Stimulated activated CD8-positive, alpha-beta memory T cell treated with anti-CD3 and anti-CD28 coated beads, Interleukin-4, amount 100 ng/mL, for 4 hours (primary cell): ENCODE data around the gene RUFY1.
A peak's percentile ranks its signal among the peaks of the same experiment; 100 is the strongest.
"Not testable (repeated sequence)": the region's sequence is repeated elsewhere in the genome, so short reads cannot be mapped to it uniquely, and the experiment has no call there.

Experiments used
- DNase-seq, 2 donors: peaks; one replicate each; pipeline ENCODE4 v3.0.0-alpha.2; 2020; ENCODE audit warnings: low read depth in 2 of 2, low spot score in 1 of 2

RUFY1 gene

GRCh38 chr5:179550511-179551342, at the start of gene RUFY1:
Gene RUFY1, plus strand, starts transcription at chr5:179550554. Its CDS starts 16 bp downstream, at chr5:179550570.
- peak; percentile 53 to 56 for DNase-seq

- not testable (repeated sequence) for DNase-seq
These were observed 48.4 kb upstream of the RUFY1 start for GRCh38 chr5:179501997-179502396.

- not testable (repeated sequence) for DNase-seq
These were observed 47.9 kb upstream of the RUFY1 start for GRCh38 chr5:179502420-179502819.

DNA sequence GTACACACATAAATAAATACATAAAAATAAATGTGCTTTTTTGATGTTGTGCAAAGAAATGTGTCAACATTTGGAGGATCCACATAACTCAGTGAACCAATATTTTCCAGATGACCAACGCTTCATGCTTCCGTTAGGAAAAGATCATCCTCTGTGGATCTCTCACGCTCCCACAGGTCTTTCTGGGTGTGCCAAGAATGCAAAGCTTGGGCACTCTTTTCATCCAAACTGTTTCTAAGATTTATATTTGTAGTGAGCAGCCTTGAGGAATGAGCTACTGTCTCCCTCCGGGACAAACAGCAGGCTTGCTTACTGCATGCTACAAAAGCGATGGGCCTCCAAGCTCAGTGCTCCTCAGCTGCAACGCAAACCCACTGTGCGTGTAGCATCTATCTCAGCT, 46.2 kb upstream of the RUFY1 start:
- no peak for DNase-seq

DNA sequence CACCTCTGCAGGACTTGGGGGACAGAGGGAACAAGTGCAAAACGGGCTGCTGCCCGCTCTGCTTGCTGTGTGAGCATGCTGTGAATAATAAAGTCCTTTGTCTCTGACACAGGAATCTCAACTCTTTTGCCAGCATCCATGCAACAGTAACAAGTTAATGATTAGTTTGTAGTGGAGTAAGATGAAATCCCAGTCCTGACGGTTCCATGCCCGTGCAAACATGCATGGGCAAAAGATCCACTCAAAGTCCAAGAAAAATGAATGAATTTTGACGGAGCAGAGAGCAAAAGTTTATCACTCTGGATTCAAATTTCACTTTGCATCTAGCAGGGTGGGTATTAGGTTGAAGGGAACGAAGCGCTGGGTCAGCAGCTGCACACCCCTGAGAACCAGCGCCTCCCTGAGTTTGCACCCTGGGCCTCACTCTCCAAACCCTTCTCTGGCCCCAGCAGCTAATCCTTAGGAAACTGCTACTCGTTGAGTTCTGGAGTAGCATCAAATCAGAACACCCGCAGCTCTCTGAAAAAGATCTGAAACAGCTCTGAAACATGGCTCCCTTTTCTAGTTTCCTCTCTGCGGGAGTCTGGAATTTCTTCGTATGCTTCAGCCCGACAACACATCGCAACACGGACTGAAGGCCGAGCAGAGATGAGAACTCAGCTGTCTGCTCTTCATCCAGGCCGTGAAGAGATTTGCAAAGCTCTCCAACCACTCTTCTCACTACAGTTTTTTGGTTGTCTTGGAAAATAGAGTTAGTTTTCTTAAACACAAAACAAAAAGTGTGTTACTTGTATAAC, 45.6 kb upstream of the RUFY1 start:
- DNase-seq = no peak

GRCh38 chr5:179505636-179506261, 44.6 kb upstream of the RUFY1 start:
- DNase-seq = no peak

GRCh38 chr5:179509239-179509638, 41.1 kb upstream of the RUFY1 start:
- DNase-seq = no peak

- no peak for DNase-seq
These were observed 40.5 kb upstream of the RUFY1 start for GRCh38 chr5:179509845-179510244.

DNA sequence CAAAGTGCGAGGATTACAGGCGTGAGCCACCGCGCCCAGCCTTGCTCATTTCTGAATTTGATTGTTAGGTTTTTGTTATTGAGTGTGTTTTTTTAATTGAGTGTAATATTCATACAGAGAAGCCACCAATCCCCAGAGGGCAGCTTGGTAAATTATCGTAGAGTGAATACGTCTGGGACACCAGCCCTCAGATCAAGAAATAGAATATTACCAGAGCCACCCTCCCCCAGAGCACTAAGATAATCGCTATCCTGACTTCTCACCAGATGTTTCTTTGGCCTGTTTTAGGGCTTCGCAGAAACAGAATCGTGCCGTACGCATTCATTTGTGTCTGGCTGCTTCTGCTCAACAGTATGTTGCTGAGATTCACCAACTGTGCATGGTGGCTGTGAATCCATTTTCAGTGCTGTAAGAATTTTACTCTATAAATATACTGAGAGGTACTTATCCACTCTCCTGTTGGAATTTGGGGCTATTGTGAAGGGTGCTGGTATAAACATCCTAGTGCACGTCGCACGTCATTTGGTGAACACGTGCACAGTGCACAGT, 37.8 kb upstream of the RUFY1 start:
- no peak for DNase-seq

GRCh38 chr5:179515501-179515900, 34.9 kb upstream of the RUFY1 start:
- not testable (repeated sequence) for DNase-seq

DNA sequence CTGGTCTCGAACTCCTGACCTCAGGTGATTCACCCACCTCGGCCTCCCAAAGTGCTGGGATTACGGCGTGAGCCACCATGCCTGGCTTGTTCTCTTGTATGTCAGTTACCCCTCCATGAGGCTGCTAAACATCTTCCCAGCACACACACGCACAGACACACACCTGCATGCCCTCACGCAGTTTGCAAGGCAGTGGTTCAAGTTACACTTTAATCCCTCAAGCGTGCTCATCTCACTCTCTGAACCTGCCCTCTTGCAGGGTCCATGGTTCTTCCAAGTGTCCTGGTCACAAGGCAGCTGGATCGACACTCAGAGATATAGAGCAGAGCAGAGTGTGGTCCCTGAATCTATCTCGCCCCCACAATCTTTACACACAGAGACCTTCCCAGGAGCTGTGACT, 34.1 kb upstream of the RUFY1 start:
- no peak for DNase-seq

DNA sequence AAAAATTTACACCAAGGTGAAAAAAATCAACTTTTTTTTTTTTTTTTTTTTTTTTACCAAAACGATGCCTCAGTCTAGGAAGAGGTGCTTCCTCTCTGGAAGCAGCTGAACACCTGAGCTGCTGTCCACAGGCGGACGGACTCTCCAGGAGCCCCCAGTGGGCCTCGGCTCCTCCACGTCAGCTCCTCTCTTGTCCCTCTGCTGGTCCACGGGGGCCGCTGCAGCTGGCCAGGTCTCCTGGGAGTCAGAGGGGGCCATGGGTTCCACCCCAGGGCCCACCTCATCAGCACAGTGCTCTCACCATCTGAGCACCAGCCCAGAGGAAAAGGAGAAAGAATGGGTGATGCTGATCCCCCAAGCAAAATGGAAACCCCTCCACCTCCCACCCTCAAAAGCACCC, 32.6 kb upstream of the RUFY1 start:
- not testable (repeated sequence) for DNase-seq

DNA sequence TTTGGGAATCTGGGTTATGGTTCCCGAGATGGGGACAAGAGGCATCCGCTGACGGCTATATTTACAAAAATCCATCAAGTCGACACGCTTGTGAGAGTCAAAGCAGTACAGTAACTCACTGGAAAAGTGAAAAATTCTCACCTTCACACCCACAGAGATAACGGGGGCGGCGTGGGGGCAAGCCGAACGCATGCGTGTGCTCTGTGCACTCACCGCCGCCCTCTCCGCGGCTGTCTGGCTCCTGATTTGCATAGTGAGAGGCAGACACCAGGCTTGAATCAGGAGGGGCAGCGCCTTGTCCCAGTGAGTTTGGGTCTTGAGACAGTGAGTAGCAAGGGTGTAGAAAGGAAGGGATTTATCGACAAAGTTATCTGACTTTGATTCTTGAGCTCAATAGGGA, 32.0 kb upstream of the RUFY1 start:
- not testable (repeated sequence) for DNase-seq

GRCh38 chr5:179519416-179520070, 30.8 kb upstream of the RUFY1 start:
- DNase-seq = not testable (repeated sequence)

DNA sequence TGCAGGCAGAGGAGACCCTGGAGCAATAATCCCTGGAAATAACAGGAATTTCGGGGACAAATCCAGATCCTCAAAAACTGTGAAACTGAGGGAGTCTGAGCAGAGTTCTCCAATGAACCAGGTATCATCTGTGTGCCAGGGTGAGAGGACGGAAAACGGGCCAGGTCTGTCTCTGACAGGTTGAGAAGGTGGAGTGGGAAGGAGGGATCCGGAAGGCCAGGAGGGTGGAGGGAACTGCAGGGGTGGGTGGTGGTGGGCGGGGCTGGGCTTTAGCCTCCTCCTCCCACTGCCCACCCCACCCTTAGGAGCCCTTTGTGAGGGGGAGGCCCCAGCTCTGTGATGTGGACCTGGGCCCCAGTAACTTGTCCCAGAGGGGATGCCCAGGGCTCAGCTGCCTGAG, 28.2 kb upstream of the RUFY1 start:
- DNase-seq = not testable (repeated sequence)

GRCh38 chr5:179526978-179527377, 23.4 kb upstream of the RUFY1 start:
- no peak for DNase-seq

GRCh38 chr5:179530069-179530998, 20.0 kb upstream of the RUFY1 start:
- peak; percentile 48 to 50 for DNase-seq

- no peak for DNase-seq
These were observed 17.3 kb upstream of the RUFY1 start for GRCh38 chr5:179533024-179533423.

DNA sequence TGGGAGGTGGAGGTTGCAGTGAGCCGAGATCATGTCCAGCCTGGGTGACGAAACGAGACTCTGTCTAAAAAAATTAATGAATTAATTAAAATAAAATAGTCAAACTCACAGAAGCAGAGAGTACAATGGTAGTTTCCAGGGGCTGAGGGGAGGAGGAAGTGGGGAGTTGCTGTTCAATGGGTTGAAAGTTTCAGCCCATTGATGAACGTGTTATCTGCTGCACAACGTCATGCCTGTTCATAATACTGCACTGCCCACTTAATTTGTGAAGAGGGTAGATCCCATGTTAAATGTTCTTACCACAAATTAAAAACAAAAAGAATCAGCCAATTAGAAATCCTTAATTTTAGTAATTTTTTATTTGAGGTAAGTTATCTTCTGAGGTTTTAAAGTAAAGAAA, 16.4 kb upstream of the RUFY1 start:
- DNase-seq = no peak

- no peak for DNase-seq
These were observed 15.9 kb upstream of the RUFY1 start for GRCh38 chr5:179534431-179534830.
